GM10266 (cell line): ENCODE data around the gene B3GALT4.
A peak's percentile ranks its signal among the peaks of the same experiment; 100 is the strongest.
"Not testable (repeated sequence)": the region's sequence is repeated elsewhere in the genome, so short reads cannot be mapped to it uniquely, and the experiment has no call there.

Experiments
- DNase-seq: peaks from one replicate; pipeline ENCODE4 v3.0.0; 2012; ENCODE audit errors: extremely low spot score
- TF ChIP-seq, protein P1 (sequence below): IDR thresholded peaks from 2 replicates; pipeline ENCODE4 v1.5.1; 2012; ENCODE audit warnings: mild to moderate bottlenecking, low read depth; ENCODE audit not compliant: control insufficient read depth, insufficient read depth; ENCODE audit errors: missing control alignments

Gene B3GALT4

DNA sequence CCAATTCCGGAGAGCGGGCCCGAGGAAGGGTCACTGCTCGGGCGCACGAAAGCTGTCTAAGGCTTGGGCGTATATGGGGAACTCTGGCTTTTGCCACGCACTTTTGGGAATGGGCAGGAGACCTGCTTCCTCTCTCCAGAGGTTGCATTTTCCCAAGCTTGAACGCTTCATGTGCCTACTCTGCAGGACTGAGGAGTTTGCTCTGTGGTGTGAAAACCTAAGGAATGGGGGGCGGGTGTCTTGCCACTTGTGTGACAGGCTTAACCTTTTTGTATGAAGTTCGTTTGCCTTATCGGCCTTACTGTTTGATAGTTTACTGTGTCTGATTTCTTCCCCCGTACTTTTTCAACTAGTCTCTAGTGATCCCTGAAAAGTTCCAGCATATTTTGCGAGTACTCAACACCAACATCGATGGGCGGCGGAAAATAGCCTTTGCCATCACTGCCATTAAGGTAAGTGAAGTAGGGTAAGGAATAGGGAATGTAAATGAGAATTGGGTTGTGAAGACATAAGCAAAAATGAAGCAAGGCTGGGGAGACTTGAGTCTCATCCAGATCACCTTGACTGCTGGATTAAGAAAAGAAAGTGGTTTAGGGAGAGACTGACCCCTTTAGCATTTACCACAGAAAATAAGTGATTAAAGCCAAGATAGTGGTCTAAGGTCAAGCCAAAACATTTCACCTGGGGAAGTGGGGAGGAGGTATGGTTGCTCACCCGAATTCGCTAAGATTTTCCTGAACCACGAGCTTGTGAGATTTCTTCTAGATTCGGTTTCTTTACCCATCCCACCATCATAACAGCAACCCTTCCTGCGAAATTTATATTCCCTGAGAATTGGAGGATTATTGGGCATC lies 4.4 kb upstream of the B3GALT4 start:
- DNase-seq: no peak
- TF ChIP-seq, protein P1, sequence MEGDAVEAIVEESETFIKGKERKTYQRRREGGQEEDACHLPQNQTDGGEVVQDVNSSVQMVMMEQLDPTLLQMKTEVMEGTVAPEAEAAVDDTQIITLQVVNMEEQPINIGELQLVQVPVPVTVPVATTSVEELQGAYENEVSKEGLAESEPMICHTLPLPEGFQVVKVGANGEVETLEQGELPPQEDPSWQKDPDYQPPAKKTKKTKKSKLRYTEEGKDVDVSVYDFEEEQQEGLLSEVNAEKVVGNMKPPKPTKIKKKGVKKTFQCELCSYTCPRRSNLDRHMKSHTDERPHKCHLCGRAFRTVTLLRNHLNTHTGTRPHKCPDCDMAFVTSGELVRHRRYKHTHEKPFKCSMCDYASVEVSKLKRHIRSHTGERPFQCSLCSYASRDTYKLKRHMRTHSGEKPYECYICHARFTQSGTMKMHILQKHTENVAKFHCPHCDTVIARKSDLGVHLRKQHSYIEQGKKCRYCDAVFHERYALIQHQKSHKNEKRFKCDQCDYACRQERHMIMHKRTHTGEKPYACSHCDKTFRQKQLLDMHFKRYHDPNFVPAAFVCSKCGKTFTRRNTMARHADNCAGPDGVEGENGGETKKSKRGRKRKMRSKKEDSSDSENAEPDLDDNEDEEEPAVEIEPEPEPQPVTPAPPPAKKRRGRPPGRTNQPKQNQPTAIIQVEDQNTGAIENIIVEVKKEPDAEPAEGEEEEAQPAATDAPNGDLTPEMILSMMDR: no peak

DNA sequence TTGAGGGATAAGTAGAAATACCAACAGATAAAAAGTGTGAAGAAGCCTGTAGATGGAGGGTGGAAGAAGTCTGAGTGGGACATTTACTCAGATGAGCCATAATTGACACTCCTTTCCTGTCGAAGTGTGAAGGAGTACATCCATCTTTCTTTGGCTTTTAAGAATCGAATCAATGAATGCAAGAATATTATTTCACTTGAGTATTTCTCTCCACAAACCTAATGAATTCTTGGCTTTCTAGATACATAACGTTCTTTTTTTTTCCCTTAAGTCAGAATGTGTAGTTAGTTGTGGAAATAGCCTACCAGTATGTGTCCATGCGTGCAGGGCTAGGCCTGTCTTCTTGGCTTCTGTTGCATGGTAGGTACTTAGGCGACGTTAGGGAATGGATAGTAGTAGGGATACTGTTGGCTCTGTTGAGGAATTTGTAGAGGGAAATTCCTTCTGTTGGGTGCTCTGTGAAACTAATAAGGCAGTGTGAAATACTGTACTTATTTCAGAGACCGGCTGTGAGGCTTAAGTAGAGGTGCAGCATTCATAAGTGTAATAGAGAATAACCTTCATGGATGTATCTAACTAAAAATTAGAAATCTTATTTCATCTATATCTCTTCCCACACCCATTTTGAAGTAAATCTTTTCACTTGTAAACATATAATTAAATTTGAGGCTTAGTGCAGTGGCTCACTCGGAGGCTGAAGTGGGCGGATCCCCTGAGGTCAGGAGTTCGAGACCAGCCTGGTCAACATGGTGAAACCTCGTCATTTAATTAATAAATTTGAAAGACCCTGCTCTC lies 3.6 kb upstream of the B3GALT4 start:
- TF ChIP-seq, protein P1: no peak
- no peak for DNase-seq

DNA sequence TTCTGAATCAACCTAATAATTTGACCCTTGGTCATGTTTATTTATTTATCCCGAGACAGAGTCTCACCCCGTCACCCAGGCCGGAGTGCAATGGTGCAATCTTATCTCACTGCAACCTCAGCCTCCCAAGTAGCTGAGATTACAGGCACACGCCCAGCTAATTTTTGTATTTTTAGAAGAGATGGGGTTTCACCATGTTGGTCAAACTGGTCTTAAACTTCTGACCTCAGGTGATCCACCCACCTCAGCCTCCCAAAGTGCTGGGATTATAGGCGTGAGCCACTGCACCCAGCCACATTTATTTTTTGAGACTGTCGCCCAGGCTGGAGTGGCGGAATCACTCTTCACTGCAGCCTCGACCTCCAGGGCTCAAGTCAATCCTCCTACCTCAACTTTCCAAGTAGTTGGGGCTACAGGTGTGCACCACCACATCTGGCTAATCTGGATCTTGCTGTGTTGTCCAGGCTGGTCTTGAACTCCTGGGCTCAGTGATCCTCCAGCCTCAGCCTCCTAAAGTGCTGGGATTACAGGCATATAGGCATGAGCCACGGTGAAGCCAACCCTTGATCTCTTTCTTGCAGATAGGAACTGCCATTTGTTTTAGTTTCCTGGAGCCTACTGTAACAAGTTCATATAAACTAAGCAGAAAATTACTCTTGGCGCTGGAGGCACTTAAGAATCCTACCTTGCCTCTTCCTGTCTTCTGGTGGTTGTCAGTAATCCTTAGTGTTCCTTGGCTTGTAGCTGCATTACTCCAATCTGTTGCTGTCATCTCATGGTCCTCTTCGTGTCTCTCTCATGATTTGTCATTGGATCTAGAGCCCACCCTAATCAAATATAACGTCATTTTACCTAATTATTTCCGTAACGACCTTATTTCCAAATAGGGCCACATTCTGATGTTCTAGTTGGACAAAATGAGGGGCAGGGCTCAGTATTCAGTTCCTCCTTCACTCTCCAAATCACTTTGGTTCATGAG lies 2.7 kb upstream of the B3GALT4 start:
- no peak for DNase-seq
- TF ChIP-seq, protein P1: no peak

DNA sequence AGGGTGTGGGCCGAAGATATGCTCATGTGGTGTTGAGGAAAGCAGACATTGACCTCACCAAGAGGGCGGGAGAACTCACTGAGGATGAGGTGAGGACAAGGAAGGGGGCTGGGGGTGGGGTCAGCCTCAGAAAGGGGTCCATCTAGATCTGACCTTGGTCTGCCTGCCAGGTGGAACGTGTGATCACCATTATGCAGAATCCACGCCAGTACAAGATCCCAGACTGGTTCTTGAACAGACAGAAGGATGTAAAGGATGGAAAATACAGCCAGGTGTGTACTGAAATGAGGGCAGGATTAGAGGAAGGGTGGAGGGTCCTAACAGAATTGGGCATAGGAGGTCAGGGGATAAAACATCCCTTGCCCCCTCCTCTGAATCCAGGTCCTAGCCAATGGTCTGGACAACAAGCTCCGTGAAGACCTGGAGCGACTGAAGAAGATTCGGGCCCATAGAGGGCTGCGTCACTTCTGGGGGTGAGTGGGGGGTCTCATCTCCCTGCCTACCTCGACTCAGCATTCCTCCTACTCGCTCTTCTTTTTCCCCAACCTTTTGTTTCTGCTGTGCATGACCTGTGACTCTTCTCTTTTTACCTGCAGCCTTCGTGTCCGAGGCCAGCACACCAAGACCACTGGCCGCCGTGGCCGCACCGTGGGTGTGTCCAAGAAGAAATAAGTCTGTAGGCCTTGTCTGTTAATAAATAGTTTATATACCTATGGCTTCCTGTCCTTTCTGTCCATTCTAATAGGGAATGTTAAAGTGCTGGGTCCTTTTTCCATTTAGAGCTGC lies 935 bp upstream of the B3GALT4 start:
- DNase-seq: not testable (repeated sequence)

DNA sequence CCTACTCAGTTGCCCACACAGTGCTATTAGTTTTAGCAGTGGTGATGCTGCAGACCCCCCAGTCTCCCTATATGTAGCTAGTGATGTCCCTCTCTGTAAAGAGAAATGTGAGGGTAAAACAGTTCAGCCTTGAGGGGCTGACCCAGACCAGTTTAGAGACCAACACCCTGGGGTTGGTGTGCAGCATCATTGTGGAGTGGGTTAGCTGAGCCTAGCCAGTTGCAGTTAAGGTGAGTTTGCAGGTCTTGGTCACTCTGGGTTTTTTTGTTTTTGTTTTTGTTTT lies 401 bp upstream of the B3GALT4 start:
- TF ChIP-seq, protein P1: no peak
- no peak for DNase-seq

DNA sequence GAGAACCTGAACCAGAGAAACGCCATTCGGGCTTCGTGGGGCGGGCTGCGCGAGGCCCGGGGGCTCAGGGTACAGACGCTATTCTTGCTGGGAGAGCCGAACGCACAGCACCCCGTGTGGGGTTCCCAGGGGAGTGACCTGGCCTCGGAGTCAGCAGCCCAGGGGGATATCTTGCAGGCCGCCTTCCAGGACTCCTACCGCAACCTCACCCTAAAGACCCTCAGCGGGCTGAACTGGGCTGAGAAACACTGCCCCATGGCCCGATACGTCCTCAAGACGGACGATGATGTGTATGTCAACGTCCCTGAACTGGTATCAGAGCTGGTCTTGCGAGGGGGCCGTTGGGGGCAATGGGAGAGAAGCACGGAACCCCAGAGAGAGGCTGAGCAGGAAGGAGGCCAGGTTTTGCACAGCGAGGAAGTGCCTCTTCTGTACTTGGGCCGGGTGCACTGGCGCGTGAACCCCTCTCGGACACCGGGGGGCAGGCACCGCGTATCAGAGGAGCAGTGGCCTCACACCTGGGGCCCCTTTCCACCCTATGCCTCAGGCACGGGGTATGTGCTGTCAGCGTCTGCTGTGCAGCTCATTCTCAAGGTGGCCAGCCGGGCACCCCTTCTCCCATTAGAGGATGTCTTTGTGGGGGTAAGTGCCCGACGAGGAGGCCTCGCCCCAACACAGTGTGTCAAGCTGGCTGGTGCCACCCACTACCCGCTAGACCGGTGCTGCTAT lies 904 bp downstream of the B3GALT4 start:
- TF ChIP-seq, protein P1: no peak
- DNase-seq: peak; percentile 32
